Epithelial cell of prostate (primary cell): Measurements from ENCODE around the gene AGAP1.

Experiments
- DNase-seq: peaks from one replicate; pipeline ENCODE4 v3.0.0-alpha.2; 2011; ENCODE audit warnings: low read depth, low spot score
- H3K27ac ChIP-seq: fragments of 450-650 bp; 2 replicates; pipeline ENCODE4 v1.5.1; 2017; ENCODE audit warnings: mild to moderate bottlenecking

AGAP1 gene

GRCh38 chr2:235562065-235562747 lies 68.4 kb downstream of the AGAP1 start:
- DNase-seq, result no peak
- no peak overlapping the region for H3K27ac ChIP-seq

- H3K27ac ChIP-seq, result no peak overlapping the region
- no peak for DNase-seq
These were observed 69.4 kb downstream of the AGAP1 start for GRCh38 chr2:235563056-235563910.

- H3K27ac ChIP-seq, result no peak overlapping the region
- DNase-seq, result no peak
These were observed 70.2 kb downstream of the AGAP1 start for GRCh38 chr2:235564066-235564465.

- no peak overlapping the region for H3K27ac ChIP-seq
- DNase-seq, result no peak
These were observed 71.2 kb downstream of the AGAP1 start for GRCh38 chr2:235564884-235565530.

- DNase-seq, result no peak
- no peak overlapping the region for H3K27ac ChIP-seq
These were observed 72.6 kb downstream of the AGAP1 start for GRCh38 chr2:235566415-235566814.

- no peak overlapping the region for H3K27ac ChIP-seq
- DNase-seq, result no peak
These were observed 73.2 kb downstream of the AGAP1 start for GRCh38 chr2:235566931-235567495.

GRCh38 chr2:235567842-235568241 lies 74.0 kb downstream of the AGAP1 start:
- no peak for DNase-seq
- H3K27ac ChIP-seq, result no peak overlapping the region

GRCh38 chr2:235568431-235568830 lies 74.6 kb downstream of the AGAP1 start:
- H3K27ac ChIP-seq, result no peak overlapping the region
- DNase-seq, result no peak

GRCh38 chr2:235569837-235570236 lies 76.0 kb downstream of the AGAP1 start:
- DNase-seq, result no peak
- no peak overlapping the region for H3K27ac ChIP-seq

GRCh38 chr2:235570256-235570655 lies 76.4 kb downstream of the AGAP1 start:
- DNase-seq, result no peak

GRCh38 chr2:235570966-235571692 lies 77.3 kb downstream of the AGAP1 start:
- DNase-seq, result no peak
- H3K27ac ChIP-seq, result no peak overlapping the region

More at GRCh38 chr2:235570256-235570655, 76.4 kb downstream of the AGAP1 start:
- H3K27ac ChIP-seq, result no peak overlapping the region

GRCh38 chr2:235572592-235572991 lies 78.7 kb downstream of the AGAP1 start:
- no peak overlapping the region for H3K27ac ChIP-seq

GRCh38 chr2:235573331-235574221 lies 79.7 kb downstream of the AGAP1 start:
- no peak for DNase-seq
- H3K27ac ChIP-seq, result no peak overlapping the region

More at GRCh38 chr2:235572592-235572991, 78.7 kb downstream of the AGAP1 start:
- no peak for DNase-seq

- no peak overlapping the region for H3K27ac ChIP-seq
- DNase-seq, result no peak
These were observed 81.6 kb downstream of the AGAP1 start for GRCh38 chr2:235575431-235575830.

GRCh38 chr2:235575904-235576303 lies 82.1 kb downstream of the AGAP1 start:
- DNase-seq, result no peak
- no peak overlapping the region for H3K27ac ChIP-seq

GRCh38 chr2:235576337-235576910 lies 82.6 kb downstream of the AGAP1 start:
- no peak overlapping the region for H3K27ac ChIP-seq
- no peak for DNase-seq

- H3K27ac ChIP-seq, result no peak overlapping the region
- DNase-seq, result no peak
These were observed 83.8 kb downstream of the AGAP1 start for GRCh38 chr2:235577404-235578330.

GRCh38 chr2:235579128-235579527 lies 85.3 kb downstream of the AGAP1 start:
- no peak overlapping the region for H3K27ac ChIP-seq
- no peak for DNase-seq
